ENCODE measurements around the gene KIF1B. TPM values are rescaled to one million over a fixed set of nuclear protein-coding genes. Genes with fewer than 3 reads are reported as not detected.

The KIF1B gene
- total RNA-seq, 1 experiment from 2014 or later: 22.7 TPM

DNA sequence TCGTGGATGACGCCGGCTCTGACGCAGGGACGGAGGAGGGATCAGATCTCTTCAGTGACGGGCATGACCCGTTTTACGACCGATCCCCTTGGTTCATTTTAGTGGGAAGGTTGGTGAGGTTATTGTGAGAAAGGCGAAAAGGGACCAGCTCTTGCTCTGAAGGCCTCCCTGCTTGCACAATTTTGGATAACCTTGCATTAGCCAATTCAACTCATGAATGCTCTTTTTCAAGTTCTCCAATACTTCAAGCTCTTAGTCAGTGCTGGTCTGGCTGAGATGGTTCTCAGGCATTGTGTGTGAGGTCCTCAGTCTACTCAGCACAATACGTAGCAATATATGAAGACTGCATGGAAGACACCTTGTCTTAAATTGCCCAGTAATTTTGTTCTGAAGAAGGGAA, 115.9 kb downstream of the KIF1B start:
- POLR2A ChIA-PET (ENCODE audit: unreplicated experiment): interaction anchor here (0.5 kb wide), 1 partner anchor 113 kb away, joined by 4 read pairs; no protein-coding TSS in a partner anchor
- no peaks in the 10 kb centered on the region for H3K9me2 ChIP-seq (ENCODE audit: insufficient read depth)
- H3K27ac ChIP-seq: no peak overlapping the region
- H3K9me3 ChIP-seq (ENCODE audit: insufficient read depth, low read depth): no peaks in the 10 kb centered on the region
- H4K20me1 ChIP-seq (ENCODE audit: insufficient read depth): no peaks in the 10 kb centered on the region
- H3K4me2 ChIP-seq: no peak overlapping the region
- no peak overlapping the region for H3K4me3 ChIP-seq
- no peak for DNase-seq
- no peaks in the 10 kb centered on the region for H3K79me2 ChIP-seq (ENCODE audit: low read depth)
- no peak for TF ChIP-seq CTCF (conservative IDR thresholded peaks at IDR 0.05)
- TF ChIP-seq EZH2 (IDR thresholded peaks at IDR 0.05; ENCODE audit: low read depth): no peak
- H3K27me3 ChIP-seq (ENCODE audit: insufficient read depth, low read depth): no peaks in the 10 kb centered on the region
- H3F3A ChIP-seq (ENCODE audit: insufficient read depth, low read depth): no peaks in the 10 kb centered on the region
- H2AFZ ChIP-seq: no peak overlapping the region
- BruUV-seq (replicated peaks): no TSS peak
- H3K4me1 ChIP-seq (replicated peaks; ENCODE audit: insufficient read depth): no peaks in the 10 kb centered on the region
- CTCF ChIA-PET: interaction anchor here (0.5 kb wide), 1 partner anchor 315 kb away, joined by 12 read pairs; no protein-coding TSS in a partner anchor
- H3K36me3 ChIP-seq (ENCODE audit: low read depth): no peaks in the 10 kb centered on the region
- intact Hi-C loops (cut with micrococcal nuclease; ENCODE audit: unreplicated experiment): no loop called here

- no peaks in the 10 kb centered on the region for H3F3A ChIP-seq (ENCODE audit: insufficient read depth, low read depth)
- no peaks in the 10 kb centered on the region for H3K9me2 ChIP-seq (ENCODE audit: insufficient read depth)
- H3K79me2 ChIP-seq (ENCODE audit: low read depth): no peaks in the 10 kb centered on the region
- POLR2A ChIA-PET (ENCODE audit: unreplicated experiment): no interaction called here
- DNase-seq: no peak
- no peaks in the 10 kb centered on the region for H3K36me3 ChIP-seq (ENCODE audit: low read depth)
- no peaks in the 10 kb centered on the region for H3K9me3 ChIP-seq (ENCODE audit: insufficient read depth, low read depth)
- TF ChIP-seq CTCF (conservative IDR thresholded peaks at IDR 0.05) (no peak), EZH2 (IDR thresholded peaks at IDR 0.05; ENCODE audit: low read depth) (no peak)
- CTCF ChIA-PET: no interaction called here
- H3K4me1 ChIP-seq (replicated peaks; ENCODE audit: insufficient read depth): no peaks in the 10 kb centered on the region
- no peaks in the 10 kb centered on the region for H4K20me1 ChIP-seq (ENCODE audit: insufficient read depth)
- no peak overlapping the region for H2AFZ ChIP-seq
- no peak overlapping the region for H3K4me2 ChIP-seq
- H3K4me3 ChIP-seq: no peak overlapping the region
- BruUV-seq (replicated peaks): no TSS peak
- no peak overlapping the region for H3K27ac ChIP-seq
- H3K27me3 ChIP-seq (ENCODE audit: insufficient read depth, low read depth): no peaks in the 10 kb centered on the region
- intact Hi-C loops (cut with micrococcal nuclease; ENCODE audit: unreplicated experiment): no loop called here
Observed at GRCh38 chr1:10328180-10328963, 118.0 kb downstream of the KIF1B start.

DNA sequence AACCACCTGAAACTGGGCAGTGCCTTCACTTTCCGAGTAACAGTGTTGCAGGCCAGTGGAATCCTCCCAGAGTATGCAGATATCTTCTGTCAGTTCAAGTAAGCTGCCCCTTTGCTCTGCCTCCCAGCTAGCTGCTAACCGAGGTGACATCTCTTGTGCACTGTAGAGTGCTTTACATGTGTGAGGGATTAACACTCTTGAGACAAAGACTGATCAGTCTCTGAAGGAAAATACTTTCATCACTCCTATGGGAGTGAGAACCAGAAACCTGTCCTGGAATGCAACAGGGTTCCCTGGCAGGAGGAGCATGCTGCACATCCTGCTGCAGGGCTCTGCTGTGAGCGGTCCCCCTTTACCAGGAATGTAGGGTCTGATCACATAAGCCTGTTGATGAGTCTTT, 127.1 kb downstream of the KIF1B start:
- intact Hi-C loops (cut with micrococcal nuclease; ENCODE audit: unreplicated experiment): no loop called here
- DNase-seq: no peak
- Histone ChIP-seq H3K27ac (no peak overlapping the region), H3K36me3 (ENCODE audit: low read depth) (no peaks in the 10 kb centered on the region), H3K9me3 (ENCODE audit: insufficient read depth, low read depth) (no peaks in the 10 kb centered on the region), H3K4me2 (no peak overlapping the region), H4K20me1 (ENCODE audit: insufficient read depth) (no peaks in the 10 kb centered on the region), H3F3A (ENCODE audit: insufficient read depth, low read depth) (no peaks in the 10 kb centered on the region), H3K79me2 (ENCODE audit: low read depth) (no peaks in the 10 kb centered on the region), H3K4me1 (replicated peaks; ENCODE audit: insufficient read depth) (0 out of 2 replicates have a peak, but pooled peaks cover 17% of the 10 kb centered on the region), H3K27me3 (ENCODE audit: insufficient read depth, low read depth) (no peaks in the 10 kb centered on the region), H2AFZ (no peak overlapping the region), H3K9me2 (ENCODE audit: insufficient read depth) (no peaks in the 10 kb centered on the region), H3K4me3 (no peak overlapping the region)
- TF ChIP-seq CTCF (conservative IDR thresholded peaks at IDR 0.05) (no peak), EZH2 (IDR thresholded peaks at IDR 0.05; ENCODE audit: low read depth) (no peak)
- POLR2A ChIA-PET (ENCODE audit: unreplicated experiment): no interaction called here
- CTCF ChIA-PET: no interaction called here
- BruUV-seq (replicated peaks): no TSS peak
